Transverse colon (tissue), 4 donors: ENCODE measurements around the gene ARR3. TPM values are rescaled to one million over a fixed set of nuclear protein-coding genes. Genes with fewer than 3 reads are reported as not detected.

Source experiments
- DNase-seq: peaks from one replicate; pipeline ENCODE4 v3.0.0-alpha.2; 2019
- H3K27ac ChIP-seq, 4 donors: fragments of 200-600 bp; sonication (generic); 2 replicates each; pipeline ENCODE4 v1.5.1; 2016 to 2018; ENCODE audit warnings: inconsistent platforms in 4 of 4
- H3K27me3 ChIP-seq: fragments of 200-600 bp; sonication (generic); 2 replicates; pipeline ENCODE4 v1.5.1; 2017; ENCODE audit warnings: inconsistent platforms
- H3K36me3 ChIP-seq, 4 donors: fragments of 200-600 bp; sonication (generic); 2 replicates each; pipeline ENCODE4 v1.5.1; 2017 to 2019; ENCODE audit warnings: inconsistent platforms in 4 of 4
- H3K4me1 ChIP-seq, 4 donors: fragments of 200-600 bp; sonication (generic); 2 replicates each; pipeline ENCODE4 v1.5.1; 2017 to 2020; ENCODE audit warnings: inconsistent platforms in 4 of 4
- H3K4me3 ChIP-seq, 4 donors: fragments of 200-600 bp; sonication (generic); 1 replicate in 1 of 4; 2 replicates in 3 of 4; pipeline versions ENCODE4 v1.5.1 to v1.6.1; 2017 to 2019; ENCODE audit warnings: inconsistent platforms in 4 of 4
- H3K9me3 ChIP-seq, 2 donors: fragments of 200-600 bp; sonication (generic); 2 replicates each; pipeline ENCODE4 v1.5.1; 2017 to 2019; ENCODE audit warnings: inconsistent platforms in 2 of 2
- EP300 ChIP-seq: sonication (generic); formaldehyde crosslinking; IDR thresholded peaks from one replicate; pipeline ENCODE4 v1.6.1; 2017; ENCODE audit warnings: antibody characterized with exemption, low read depth
- POLR2A ChIP-seq: fragments of 450-650 bp; IDR thresholded peaks from one replicate; pipeline ENCODE4 v1.6.1; 2016; ENCODE audit warnings: antibody characterized with exemption, mild to moderate bottlenecking, moderate library complexity
- POLR2AphosphoS5 ChIP-seq, 3 donors: sonication (generic); formaldehyde crosslinking; IDR thresholded peaks; one replicate each; pipeline ENCODE4 v1.6.1; 2016; ENCODE audit warnings: antibody characterized with exemption in 3 of 3
- WGBS, 2 donors: methylation state at CpG; one replicate each; pipeline ENCODE4 v1.1.5; 2018; ENCODE audit warnings: low coverage in 1 of 2; 5-methylcytosine and 5-hydroxymethylcytosine counted together
- in situ Hi-C, 4 donors: fragments of 200-750 bp; cut with MboI; loops; one replicate each; pipeline versions ENCODE4 v1.15.0 to v1.15.1; 2017; ENCODE audit warnings: low sequenced_read_pairs in 3 of 4, low pct_ligation_motif_present in 1 of 4, low pct_unique_long_range_greater_than_20kb in 1 of 4
- intact Hi-C: fragments of 100-400 bp; cut with DNase I; formaldehyde crosslinking; loops from one replicate; pipeline ENCODE4 v1.15.1; 2023; ENCODE audit warnings: low total_unique reads
- total RNA-seq, 4 donors: library from RNA; depleted of rRNA; stranded (reverse); fragments of >200 nt; gene quantifications; one replicate each; pipeline ENCODE4 v1.1.0, GENCODE V29; 2016
- TF ChIP-seq, protein P1 (sequence below), 5 experiments: fragments of 200-600 bp in 3 of 5; fragments of 450-650 bp in 2 of 5; sonication (generic) in 3 of 5; IDR thresholded peaks; 1 replicate in 2 of 5; 2 replicates in 3 of 5; pipeline ENCODE4 v1.5.1; 2016 to 2017; ENCODE audit warnings: antibody characterized with exemption in 5 of 5, inconsistent platforms in 3 of 5, mild to moderate bottlenecking in 2 of 5, moderate library complexity in 1 of 5

Gene ARR3
- total RNA-seq, 4 donors from 2014 or later: 1.5 to 2.9 TPM; not detected in 2

GRCh38 chrX:70244881-70245280, 23.3 kb upstream of the ARR3 start:
- H3K4me3 ChIP-seq: no peak overlapping the region
- intact Hi-C loops: no loop called here
- no peak for DNase-seq
- H3K27me3 ChIP-seq: no peaks in the 10 kb centered on the region
- no peak for TF ChIP-seq POLR2AphosphoS5 (IDR thresholded peaks at IDR 0.05)
- no peak for TF ChIP-seq EP300
- TF ChIP-seq, protein P1, sequence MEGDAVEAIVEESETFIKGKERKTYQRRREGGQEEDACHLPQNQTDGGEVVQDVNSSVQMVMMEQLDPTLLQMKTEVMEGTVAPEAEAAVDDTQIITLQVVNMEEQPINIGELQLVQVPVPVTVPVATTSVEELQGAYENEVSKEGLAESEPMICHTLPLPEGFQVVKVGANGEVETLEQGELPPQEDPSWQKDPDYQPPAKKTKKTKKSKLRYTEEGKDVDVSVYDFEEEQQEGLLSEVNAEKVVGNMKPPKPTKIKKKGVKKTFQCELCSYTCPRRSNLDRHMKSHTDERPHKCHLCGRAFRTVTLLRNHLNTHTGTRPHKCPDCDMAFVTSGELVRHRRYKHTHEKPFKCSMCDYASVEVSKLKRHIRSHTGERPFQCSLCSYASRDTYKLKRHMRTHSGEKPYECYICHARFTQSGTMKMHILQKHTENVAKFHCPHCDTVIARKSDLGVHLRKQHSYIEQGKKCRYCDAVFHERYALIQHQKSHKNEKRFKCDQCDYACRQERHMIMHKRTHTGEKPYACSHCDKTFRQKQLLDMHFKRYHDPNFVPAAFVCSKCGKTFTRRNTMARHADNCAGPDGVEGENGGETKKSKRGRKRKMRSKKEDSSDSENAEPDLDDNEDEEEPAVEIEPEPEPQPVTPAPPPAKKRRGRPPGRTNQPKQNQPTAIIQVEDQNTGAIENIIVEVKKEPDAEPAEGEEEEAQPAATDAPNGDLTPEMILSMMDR (IDR thresholded peaks at IDR 0.05): no peak
- no peak for TF ChIP-seq POLR2A
- no peaks in the 10 kb centered on the region for H3K9me3 ChIP-seq
- no peaks in the 10 kb centered on the region for H3K36me3 ChIP-seq
- in situ Hi-C loops: no loop called here
- H3K27ac ChIP-seq: no peak overlapping the region
- 78 to 100% methylated on average over 1 to 6 of the region's 6 CpGs for WGBS, 2 donors
- H3K4me1 ChIP-seq: no peaks in the 10 kb centered on the region

DNA sequence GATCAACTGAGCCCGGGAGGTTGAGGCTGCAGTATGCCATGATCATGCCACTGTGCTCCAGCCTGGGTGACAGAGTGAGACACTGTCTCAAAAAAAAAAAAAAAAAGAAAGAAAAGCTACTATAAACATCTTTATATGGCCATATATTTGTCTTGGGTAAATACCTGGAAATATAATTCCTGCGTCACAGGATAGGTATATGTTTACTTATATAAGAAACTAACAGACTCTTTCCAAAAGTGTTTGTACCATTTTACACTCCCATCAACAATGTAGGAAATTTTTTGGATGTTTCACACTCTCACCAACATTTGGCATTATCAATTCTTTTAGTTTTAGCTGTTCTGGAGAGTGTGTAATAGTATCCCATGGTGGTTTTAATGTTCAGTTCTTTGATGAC, 20.9 kb upstream of the ARR3 start:
- Histone ChIP-seq H3K27me3 (no peaks in the 10 kb centered on the region), H3K36me3 (no peaks in the 10 kb centered on the region), H3K4me1 (no peaks in the 10 kb centered on the region), H3K9me3 (no peaks in the 10 kb centered on the region), H3K4me3 (no peak overlapping the region), H3K27ac (no peak overlapping the region)
- 71 to 89% methylated on average over 2 of the region's 2 CpGs for WGBS, 2 donors
- TF ChIP-seq POLR2A: no peak
- TF ChIP-seq POLR2AphosphoS5 (IDR thresholded peaks at IDR 0.05): no peak
- TF ChIP-seq, protein P1 (IDR thresholded peaks at IDR 0.05): no peak
- no peak for TF ChIP-seq EP300
- no peak for DNase-seq
- intact Hi-C loops: no loop called here
- in situ Hi-C loops: no loop called here

- Histone ChIP-seq H3K36me3 (no peaks in the 10 kb centered on the region), H3K9me3 (no peaks in the 10 kb centered on the region), H3K4me3 (no peak overlapping the region), H3K27me3 (no peaks in the 10 kb centered on the region), H3K27ac (no peak overlapping the region), H3K4me1 (no peaks in the 10 kb centered on the region)
- in situ Hi-C loops (no loop called here), intact Hi-C loops (no loop called here)
- 55% methylated on average over 2 of the region's 2 CpGs; no CpG with 5 or more reads in 1 of the 2 donors for WGBS, 2 donors
- no peak for DNase-seq
- TF ChIP-seq EP300 (no peak), POLR2AphosphoS5 (IDR thresholded peaks at IDR 0.05) (no peak), POLR2A (no peak)
- TF ChIP-seq, protein P1 (IDR thresholded peaks at IDR 0.05): no peak
Observed at GRCh38 chrX:70252491-70252890, 15.6 kb upstream of the ARR3 start.

DNA sequence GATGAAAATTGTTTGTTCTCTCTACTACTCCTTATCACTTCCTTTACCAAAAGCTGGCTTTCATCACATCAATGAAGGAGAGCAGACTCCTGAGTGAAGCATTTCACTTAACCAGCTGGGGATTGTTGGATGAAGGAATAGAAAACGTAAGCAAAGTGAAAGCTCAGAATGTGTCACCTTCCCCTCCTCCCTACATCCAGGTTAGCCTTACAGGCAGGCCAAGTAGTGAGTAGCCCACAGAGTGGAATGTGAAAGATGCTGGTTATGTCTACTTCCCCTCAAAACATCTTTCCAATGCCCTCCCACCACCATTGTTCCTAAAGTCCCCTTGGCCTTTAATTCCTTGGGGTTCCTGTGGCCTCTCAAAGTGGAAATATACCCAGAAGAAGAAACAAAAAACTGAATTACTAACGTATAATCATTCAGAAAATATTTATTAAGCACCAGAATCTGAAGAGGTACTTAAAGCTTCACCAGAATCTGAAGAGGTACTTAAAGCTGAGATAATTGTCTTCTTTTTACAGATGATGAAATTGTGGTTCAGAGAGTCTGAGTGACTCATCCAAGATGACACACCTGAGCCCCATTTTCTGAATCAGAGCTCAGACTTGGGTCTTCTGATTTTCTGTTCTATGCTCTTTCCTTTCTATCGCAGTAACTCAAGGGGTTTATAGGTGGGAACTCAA, 14.6 kb upstream of the ARR3 start:
- TF ChIP-seq EP300: no peak
- TF ChIP-seq, protein P1 (IDR thresholded peaks at IDR 0.05): no peak
- no peak for TF ChIP-seq POLR2A
- no peak for TF ChIP-seq POLR2AphosphoS5 (IDR thresholded peaks at IDR 0.05)
- Histone ChIP-seq H3K27me3 (no peaks in the 10 kb centered on the region), H3K27ac (no peak overlapping the region), H3K9me3 (no peaks in the 10 kb centered on the region), H3K4me3 (no peak overlapping the region), H3K36me3 (no peaks in the 10 kb centered on the region), H3K4me1 (no peaks in the 10 kb centered on the region)
- in situ Hi-C loops: no loop called here
- WGBS, 2 donors: 70 to 80% methylated on average over 1 to 3 of the region's 3 CpGs
- no peak for DNase-seq
- intact Hi-C loops: no loop called here
